PC-3 (cell line): Measurements from ENCODE around the gene CTSZ. TPM values are rescaled to one million over a fixed set of nuclear protein-coding genes. Genes with fewer than 3 reads are reported as not detected.

Experiments used
- ATAC-seq: fragments of 200-7000 bp; cut with Tn5 transposase; 2 replicates; pipeline ENCODE4 v1.9.1; 2020; ENCODE audit warnings: mild to moderate bottlenecking, moderate library complexity
- BruUV-seq: library from RNA; stranded (reverse); fragments of 400-500 nt; replicated peaks from 2 replicates; lab custom pipeline; 2021; lab: Mats Ljungman, UMichigan
- CTCF ChIA-PET: fragments of 300-600 bp; sonication (Branson Sonifier 250); formaldehyde crosslinking; loops from one replicate; lab custom pipeline; 2022; ENCODE audit warnings: antibody characterized with exemption; lab: Charles Lee
- POLR2A ChIA-PET: fragments of 300-600 bp; sonication (Branson Sonifier 250); formaldehyde crosslinking; loops from one replicate; lab custom pipeline; 2022; ENCODE audit warnings: antibody characterized with exemption; ENCODE audit not compliant: unreplicated experiment; lab: Charles Lee
- DNase-seq: peaks from one replicate; pipeline ENCODE4 v3.0.0-alpha.2; 2015
- H2AFZ ChIP-seq: fragments of 300-600 bp; sonication (generic); 2 replicates; pipeline ENCODE4 v1.6.0; 2016; ENCODE audit warnings: antibody characterized with exemption, low read length
- H3F3A ChIP-seq: fragments of 300-600 bp; sonication (generic); one replicate; pipeline ENCODE4 v1.6.0; 2017; ENCODE audit warnings: antibody characterized with exemption, low read length, control low read depth, mild to moderate bottlenecking; ENCODE audit not compliant: unreplicated experiment
- H3K27ac ChIP-seq: fragments of 300-600 bp; sonication (generic); 2 replicates; pipeline ENCODE4 v1.5.1; 2016; ENCODE audit warnings: mild to moderate bottlenecking, low read length
- H3K27me3 ChIP-seq: fragments of 300-600 bp; sonication (generic); 2 replicates; pipeline ENCODE4 v1.6.1; 2016; ENCODE audit warnings: low read length, mixed read lengths
- H3K36me3 ChIP-seq: fragments of 300-600 bp; sonication (generic); 2 replicates; pipeline ENCODE4 v1.6.1; 2016; ENCODE audit warnings: low read depth, mixed run types, low read length, mixed read lengths
- H3K4me1 ChIP-seq: fragments of 300-600 bp; sonication (generic); 2 replicates; pipeline ENCODE4 v1.5.1; 2016; ENCODE audit warnings: low read length; ENCODE audit not compliant: insufficient read depth
- H3K4me2 ChIP-seq: fragments of 300-600 bp; sonication (generic); 2 replicates; pipeline ENCODE4 v1.6.0; 2016; ENCODE audit warnings: low read length
- H3K4me3 ChIP-seq: fragments of 300-600 bp; sonication (generic); 2 replicates; pipeline ENCODE4 v1.5.1; 2016; ENCODE audit warnings: mild to moderate bottlenecking, low read length, mixed read lengths
- H3K79me2 ChIP-seq: fragments of 300-600 bp; sonication (generic); 2 replicates; pipeline ENCODE4 v1.6.1; 2017; ENCODE audit warnings: low read length, mixed read lengths
- H3K9ac ChIP-seq: fragments of 300-600 bp; sonication (generic); 2 replicates; pipeline ENCODE4 v1.6.0; 2016; ENCODE audit warnings: mild to moderate bottlenecking, low read length
- H3K9me2 ChIP-seq: fragments of 300-600 bp; sonication (generic); replicated peaks from 2 replicates; pipeline ENCODE4 v1.6.1; 2016; ENCODE audit warnings: mixed run types, low read length, mixed read lengths
- H3K9me3 ChIP-seq: fragments of 300-600 bp; sonication (generic); 2 replicates; pipeline ENCODE4 v1.6.1; 2016; ENCODE audit warnings: low read length, mixed read lengths
- H4K20me1 ChIP-seq: fragments of 300-600 bp; sonication (generic); 2 replicates; pipeline ENCODE4 v1.6.1; 2016; ENCODE audit warnings: low read length, mixed read lengths
- CTCF ChIP-seq: fragments of 300-600 bp; sonication (generic); conservative IDR thresholded peaks from 2 replicates; pipeline ENCODE4 v1.5.1; 2017; ENCODE audit warnings: antibody characterized with exemption, low read depth, mild to moderate bottlenecking, low read length
- EZH2 ChIP-seq: fragments of 300-600 bp; sonication (generic); IDR thresholded peaks from one replicate; pipeline ENCODE4 v1.6.1; 2017; ENCODE audit warnings: antibody characterized with exemption, mild to moderate bottlenecking, low read length; ENCODE audit not compliant: unreplicated experiment
- EZH2phosphoT487 ChIP-seq: fragments of 300-600 bp; sonication (generic); IDR thresholded peaks from 2 replicates; pipeline ENCODE4 v1.6.1; 2018; ENCODE audit warnings: mild to moderate bottlenecking, antibody characterized with exemption, low read length, borderline replicate concordance
- intact Hi-C: fragments of 100-400 bp; cut with micrococcal nuclease; formaldehyde crosslinking; loops from 2 replicates; pipeline ENCODE4 v1.9.0; 2023
- total RNA-seq: library from RNA; depleted of rRNA; stranded (reverse); fragments of >200 nt; gene quantifications from 2 replicates; pipeline ENCODE4 v1.2.3, GENCODE V29; 2014

The CTSZ gene
- total RNA-seq, 1 experiment from 2014 or later: 191 TPM

- ChIA-PET CTCF (no interaction called here), POLR2A (no interaction called here)
- no TSS peak for BruUV-seq
- no peak overlapping the region for H3K27ac ChIP-seq
- H3K9ac ChIP-seq: no peak overlapping the region
- TF ChIP-seq EZH2phosphoT487 (no peak), CTCF (no peak), EZH2 (no peak)
- H3K9me2 ChIP-seq: no peaks in the 10 kb centered on the region
- H3F3A ChIP-seq: no peaks in the 10 kb centered on the region
- H3K9me3 ChIP-seq: no peaks in the 10 kb centered on the region
- H4K20me1 ChIP-seq: no peaks in the 10 kb centered on the region
- H3K36me3 ChIP-seq: peaks cover 9% of the 10 kb centered on the region; the same call in 1 of the 2 replicates
- peaks cover 17% of the 10 kb centered on the region for H3K4me1 ChIP-seq
- DNase-seq (no peak), ATAC-seq (no peak)
- no peak overlapping the region for H3K4me2 ChIP-seq
- H3K79me2 ChIP-seq: peaks cover 27% of the 10 kb centered on the region
- H2AFZ ChIP-seq: no peak overlapping the region
- H3K4me3 ChIP-seq: no peak overlapping the region
- H3K27me3 ChIP-seq: no peaks in the 10 kb centered on the region
- intact Hi-C loops: no loop called here
These were observed 5.4 kb downstream of the CTSZ start for GRCh38 chr20:59001449-59002171.

GRCh38 chr20:59001068-59001448 is 6.0 kb downstream of the CTSZ start:
- no peak overlapping the region for H3K27ac ChIP-seq
- no peak overlapping the region for H3K4me3 ChIP-seq
- H3K4me2 ChIP-seq: no peak overlapping the region
- TF ChIP-seq EZH2 (no peak), EZH2phosphoT487 (no peak), CTCF (no peak)
- H3K79me2 ChIP-seq: peaks cover 22% of the 10 kb centered on the region
- H4K20me1 ChIP-seq: no peaks in the 10 kb centered on the region
- no TSS peak for BruUV-seq
- no peak overlapping the region for H2AFZ ChIP-seq
- H3K9me2 ChIP-seq: no peaks in the 10 kb centered on the region
- no peaks in the 10 kb centered on the region for H3K27me3 ChIP-seq
- no peaks in the 10 kb centered on the region for H3F3A ChIP-seq
- H3K36me3 ChIP-seq: peaks cover 14% of the 10 kb centered on the region; the same call in 1 of the 2 replicates
- no peak for DNase-seq
- no peaks in the 10 kb centered on the region for H3K9me3 ChIP-seq
- POLR2A ChIA-PET: no interaction called here
- CTCF ChIA-PET: no interaction called here
- H3K4me1 ChIP-seq: peaks cover 13% of the 10 kb centered on the region
- ATAC-seq: no peak
- H3K9ac ChIP-seq: no peak overlapping the region
- intact Hi-C loops: no loop called here

- Histone ChIP-seq H3F3A (no peaks in the 10 kb centered on the region), H3K9me3 (no peaks in the 10 kb centered on the region), H2AFZ (no peak overlapping the region), H3K9me2 (no peaks in the 10 kb centered on the region), H3K9ac (no peak overlapping the region), H3K27me3 (no peaks in the 10 kb centered on the region), H3K79me2 (peaks cover 15% of the 10 kb centered on the region), H3K4me3 (no peak overlapping the region), H3K4me1 (peaks cover 13% of the 10 kb centered on the region), H3K4me2 (no peak overlapping the region), H3K36me3 (peaks cover 21% of the 10 kb centered on the region), H4K20me1 (no peaks in the 10 kb centered on the region), H3K27ac (no peak overlapping the region)
- CTCF ChIA-PET: no interaction called here
- no TSS peak for BruUV-seq
- intact Hi-C loops: no loop called here
- POLR2A ChIA-PET: no interaction called here
- TF ChIP-seq EZH2 (no peak), EZH2phosphoT487 (no peak), CTCF (no peak)
- no peak for DNase-seq
- ATAC-seq: no peak
These were observed 6.7 kb downstream of the CTSZ start for GRCh38 chr20:59000326-59000725.
